ENCODE measurements around the gene GRAP2.
"Not testable (repeated sequence)": the region's sequence is repeated elsewhere in the genome, so short reads cannot be mapped to it uniquely, and the experiment has no call there.

Gene GRAP2

DNA sequence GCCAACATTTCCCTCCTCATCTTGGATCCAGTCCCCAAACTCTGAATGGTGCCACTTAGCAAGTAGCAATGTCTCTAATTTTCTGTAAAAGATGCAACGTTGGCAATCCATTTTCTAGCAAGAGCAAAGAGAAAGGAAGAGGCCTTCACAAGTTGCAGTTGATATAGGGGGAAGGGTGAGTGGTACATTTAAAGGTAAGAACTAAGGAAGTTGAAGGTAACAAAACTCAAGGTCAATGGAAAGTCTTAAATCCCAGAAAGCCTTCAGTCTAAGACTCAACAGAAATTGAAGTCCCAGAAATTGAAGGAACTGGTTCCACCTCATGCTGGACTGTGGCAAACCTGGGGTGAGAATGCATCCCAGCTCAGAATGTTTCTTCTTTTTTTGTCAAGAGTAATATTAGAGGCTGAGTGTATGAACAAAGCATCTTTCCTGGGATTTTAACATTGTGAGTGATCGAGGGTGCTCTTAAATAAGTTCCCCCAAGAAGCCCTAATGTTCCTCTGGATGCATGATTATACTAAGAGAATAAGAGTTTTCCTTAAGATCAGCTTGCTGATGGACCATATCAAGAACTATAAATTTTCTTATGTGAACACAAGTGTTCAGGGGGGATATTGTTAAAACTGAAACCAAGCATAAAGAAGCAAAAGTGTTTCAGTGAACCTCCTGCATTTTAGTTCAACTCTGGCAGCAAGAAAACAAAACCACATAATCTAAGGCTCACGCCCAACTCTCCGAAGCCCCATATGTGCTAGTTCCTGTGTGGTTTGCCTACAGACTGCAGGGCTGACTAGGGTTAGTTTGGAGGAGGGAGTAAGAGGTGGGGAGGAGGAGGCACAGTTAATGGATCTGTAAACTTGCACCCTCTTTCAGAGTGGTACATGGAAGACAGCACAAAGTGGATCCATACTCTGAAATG, at the start of gene GRAP2:
Gene GRAP2, plus strand, starts transcription at position 779 of the 922 bp plus-strand sequence. CDS start 46,023 bp downstream, outside the sequence.
- peak; percentile 50 for DNase-seq (ENCODE audit: low read depth, low spot score)

DNA sequence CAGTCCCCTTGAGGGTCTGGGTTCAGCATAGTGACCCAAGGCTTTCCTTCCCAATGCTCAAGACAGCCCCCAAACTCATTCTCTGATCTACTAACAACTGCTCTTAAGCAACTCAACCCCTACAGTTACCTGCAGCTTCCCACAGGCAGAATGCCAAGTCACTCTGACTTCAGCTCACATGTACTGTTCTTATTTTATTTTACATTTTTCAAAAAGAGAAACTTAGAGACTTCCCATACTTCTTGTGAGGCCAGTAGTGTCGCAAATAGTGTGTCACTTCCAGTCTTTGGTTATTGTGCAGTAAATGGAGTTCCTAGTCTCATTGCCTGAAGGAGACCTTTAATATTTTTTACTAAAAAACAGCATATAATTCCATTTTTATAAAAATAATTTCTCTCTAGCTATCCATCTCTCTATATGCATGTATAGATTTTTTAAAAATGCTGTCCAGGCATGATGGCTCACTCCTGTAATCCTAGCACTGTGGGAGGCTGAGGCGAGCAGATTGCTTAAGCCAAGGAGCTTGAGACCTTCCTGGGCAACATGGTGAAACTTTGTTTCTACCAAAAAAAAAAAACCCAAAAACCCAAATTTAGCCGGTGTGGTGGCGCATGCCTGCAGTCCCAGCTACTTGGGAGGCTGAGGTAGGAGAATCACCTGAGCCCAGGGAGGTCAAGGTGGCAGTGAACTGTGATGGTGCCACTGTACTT, 49.1 kb upstream of the GRAP2 start:
- DNase-seq (ENCODE audit: low read depth, low spot score) = no peak

DNA sequence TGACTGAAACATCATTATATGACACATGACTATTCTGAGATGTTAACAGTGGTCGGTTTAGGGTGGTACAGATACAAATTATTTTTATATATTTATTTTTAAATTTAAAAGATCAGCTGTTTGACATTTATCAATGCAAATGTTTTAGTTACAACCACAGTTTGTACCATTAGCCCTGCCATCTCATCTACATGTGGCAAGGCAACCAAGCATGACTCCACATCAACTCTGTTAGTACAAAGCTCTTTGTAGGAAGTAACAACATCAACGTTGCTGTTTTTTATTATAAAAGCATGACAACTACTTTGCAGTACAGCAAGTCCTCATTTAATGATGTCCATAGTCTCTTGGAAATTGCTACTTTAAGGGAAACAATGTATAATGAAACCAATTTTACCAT, 48.1 kb upstream of the GRAP2 start:
- no peak for DNase-seq (ENCODE audit: low read depth, low spot score)

DNA sequence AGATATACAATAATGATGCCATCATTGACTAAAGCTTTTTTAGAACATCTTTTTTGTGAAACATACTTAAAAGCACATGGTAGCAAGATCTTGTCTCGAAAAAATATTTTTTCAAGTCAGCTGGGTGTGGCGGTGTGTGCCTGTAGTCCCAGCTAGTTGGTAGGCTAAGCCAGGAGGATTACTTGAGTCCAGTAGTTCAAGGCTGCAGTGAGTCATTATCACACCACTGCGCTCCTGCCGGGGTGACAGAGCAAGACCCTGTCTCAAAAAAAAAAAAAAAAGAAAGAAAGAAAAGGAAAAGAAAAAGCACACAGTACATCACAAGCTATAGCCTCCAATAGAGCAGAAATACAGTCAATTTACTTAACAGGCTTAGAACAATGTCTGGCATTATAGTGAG, 44.3 kb upstream of the GRAP2 start:
- no peak for DNase-seq (ENCODE audit: low read depth, low spot score)

DNA sequence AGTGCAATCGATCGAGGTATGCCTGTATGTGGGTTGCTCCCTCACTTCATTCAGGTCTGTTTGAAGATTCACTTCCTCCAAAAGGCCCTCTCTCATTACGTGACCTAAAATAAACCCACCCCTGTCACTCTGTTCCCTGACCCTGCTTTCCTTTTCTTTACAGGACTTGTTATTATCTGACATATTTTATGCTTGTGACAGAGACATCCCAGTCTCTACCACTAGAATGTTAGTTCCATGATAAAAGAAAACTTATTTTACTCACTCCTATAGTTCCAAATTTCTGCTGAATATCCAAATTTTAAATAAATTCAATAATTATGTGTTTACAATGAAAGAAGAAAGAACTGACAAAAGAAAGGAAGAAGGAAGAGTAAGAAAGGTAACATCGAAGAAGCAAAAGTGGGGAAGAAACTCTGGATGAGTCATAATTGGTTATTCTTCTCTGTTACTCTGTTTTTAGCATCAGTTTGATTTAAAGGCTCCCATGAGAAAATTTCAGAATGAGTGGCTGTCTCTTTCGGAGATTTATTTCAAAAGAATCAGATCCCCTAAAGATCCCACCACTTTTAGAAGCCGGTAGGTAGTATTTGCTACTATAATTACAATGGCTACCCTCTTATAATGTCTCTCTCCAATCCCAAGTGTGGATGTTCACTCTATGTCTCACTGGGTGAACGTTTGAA, 40.8 kb upstream of the GRAP2 start:
- no peak for DNase-seq (ENCODE audit: low read depth, low spot score)

DNA sequence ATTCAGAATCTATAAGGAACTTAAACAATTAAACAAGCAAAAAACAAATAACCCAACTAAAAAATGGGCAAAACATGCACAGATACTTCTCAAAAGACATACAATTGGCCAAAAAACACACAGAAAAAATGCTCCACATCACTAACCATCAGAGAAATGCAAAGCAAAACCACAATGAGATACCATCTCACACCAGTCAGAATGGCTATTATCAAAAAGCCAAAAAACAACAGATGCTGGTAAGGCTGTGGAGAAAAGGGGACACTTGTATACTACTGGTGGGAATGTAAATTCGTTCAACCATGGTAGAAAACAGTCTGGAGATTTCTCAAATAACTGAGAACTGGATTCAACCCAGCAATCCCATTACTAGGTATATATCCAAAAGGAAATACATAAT, 32.1 kb upstream of the GRAP2 start:
- no peak for DNase-seq (ENCODE audit: low read depth, low spot score)

- not testable (repeated sequence) for DNase-seq (ENCODE audit: low read depth, low spot score)
Observed at GRCh38 chr22:39869797-39870196, 31.1 kb upstream of the GRAP2 start.

DNA sequence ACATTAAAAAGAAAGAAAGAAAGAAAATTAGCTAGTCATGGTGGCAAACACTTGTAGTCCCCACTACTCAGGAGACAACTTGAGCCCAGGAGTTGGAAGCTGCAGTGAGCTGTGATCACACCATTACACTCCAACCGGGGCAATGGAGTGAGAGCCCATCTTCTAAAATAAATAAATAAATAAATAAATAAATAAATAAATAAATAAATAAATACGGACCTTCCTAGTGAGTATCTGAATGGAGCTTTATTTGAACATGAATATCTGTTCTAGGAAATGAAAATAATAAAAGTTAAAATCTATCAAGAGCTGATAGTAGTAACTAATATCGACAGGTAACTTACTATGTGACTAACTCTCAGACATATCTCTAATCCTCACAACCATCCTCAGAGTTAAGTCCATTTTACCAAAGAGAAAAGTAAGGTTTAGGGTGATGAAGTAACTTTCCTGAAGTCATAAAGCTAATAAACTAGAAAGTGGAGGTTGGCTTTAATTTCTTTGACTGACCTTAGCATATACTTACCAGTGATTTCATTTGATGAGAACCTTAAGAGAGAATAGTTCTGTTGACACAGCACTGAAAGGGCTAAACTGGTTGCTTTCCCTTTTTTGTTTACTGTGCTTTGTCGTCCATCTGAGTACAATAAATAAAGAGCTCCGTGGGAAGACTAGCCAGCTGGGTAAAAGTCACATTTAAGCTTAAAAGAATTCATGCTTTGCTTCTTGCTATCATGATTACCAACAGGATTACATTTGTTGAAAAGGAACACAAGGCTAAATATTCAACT, 29.7 kb upstream of the GRAP2 start:
- no peak for DNase-seq (ENCODE audit: low read depth, low spot score)

- DNase-seq (ENCODE audit: low read depth, low spot score) = no peak
Observed at GRCh38 chr22:39872548-39872947, 28.3 kb upstream of the GRAP2 start.

- no peak for DNase-seq (ENCODE audit: low read depth, low spot score)
Observed at GRCh38 chr22:39873965-39874364, 26.9 kb upstream of the GRAP2 start.

DNA sequence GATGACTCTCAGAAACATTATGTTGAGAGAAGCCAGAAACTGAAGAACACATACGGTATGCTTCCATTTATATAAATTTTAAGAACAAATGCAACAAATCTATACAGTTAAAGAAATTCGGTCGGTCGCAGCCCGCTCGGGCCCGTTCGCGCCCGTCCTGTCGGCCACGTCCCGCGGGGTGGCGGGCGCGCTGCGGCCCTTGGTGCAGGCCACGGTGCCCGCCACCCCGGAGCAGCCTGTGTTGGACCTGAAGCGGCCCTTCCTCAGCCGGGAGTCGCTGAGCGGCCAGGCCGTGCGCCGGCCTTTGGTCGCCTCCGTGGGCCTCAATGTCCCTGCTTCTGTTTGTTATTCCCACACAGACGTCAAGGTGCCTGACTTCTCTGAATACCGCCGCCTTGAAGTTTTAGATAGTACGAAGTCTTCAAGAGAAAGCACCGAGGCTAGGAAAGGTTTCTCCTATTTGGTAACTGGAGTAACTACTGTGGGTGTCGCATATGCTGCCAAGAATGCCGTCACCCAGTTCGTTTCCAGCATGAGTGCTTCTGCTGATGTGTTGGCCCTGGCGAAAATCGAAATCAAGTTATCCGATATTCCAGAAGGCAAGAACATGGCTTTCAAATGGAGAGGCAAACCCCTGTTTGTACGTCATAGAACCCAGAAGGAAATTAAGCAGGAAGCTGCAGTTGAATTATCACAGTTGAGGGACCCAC, 25.6 kb upstream of the GRAP2 start:
- not testable (repeated sequence) for DNase-seq (ENCODE audit: low read depth, low spot score)

- DNase-seq (ENCODE audit: low read depth, low spot score) = no peak
Observed at GRCh38 chr22:39877079-39877845, 23.6 kb upstream of the GRAP2 start.

GRCh38 chr22:39880722-39881121, 20.2 kb upstream of the GRAP2 start:
- DNase-seq (ENCODE audit: low read depth, low spot score) = no peak

GRCh38 chr22:39883057-39883456, 17.8 kb upstream of the GRAP2 start:
- DNase-seq (ENCODE audit: low read depth, low spot score) = no peak

GRCh38 chr22:39889924-39890323, 11.0 kb upstream of the GRAP2 start:
- DNase-seq (ENCODE audit: low read depth, low spot score) = not testable (repeated sequence)

DNA sequence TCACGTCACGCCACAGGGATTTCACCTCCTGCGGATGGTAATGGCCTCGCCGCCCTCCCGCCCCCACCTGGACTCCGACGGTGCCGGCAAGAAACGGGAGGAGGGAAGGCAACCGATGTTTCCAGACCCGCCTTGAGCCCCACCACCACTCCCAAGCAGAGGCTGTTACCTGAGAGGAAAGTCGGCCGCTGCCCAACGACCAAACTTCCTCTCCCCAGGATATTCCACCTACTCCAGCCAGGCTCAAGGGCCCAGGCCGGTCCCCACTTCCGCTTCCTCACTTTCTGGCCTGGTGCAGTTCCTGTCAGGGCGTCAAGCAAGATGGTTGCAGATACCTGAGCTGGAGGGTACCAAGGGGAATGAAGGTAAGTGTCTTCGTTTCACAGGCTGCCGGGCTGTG, 7.4 kb upstream of the GRAP2 start, which contains the start of gene ENTHD1:
Gene ENTHD1, minus strand, starts transcription at position 235 of the 400 bp plus-strand sequence. CDS start 6,012 bp downstream, outside the sequence.
- no peak for DNase-seq (ENCODE audit: low read depth, low spot score)

DNA sequence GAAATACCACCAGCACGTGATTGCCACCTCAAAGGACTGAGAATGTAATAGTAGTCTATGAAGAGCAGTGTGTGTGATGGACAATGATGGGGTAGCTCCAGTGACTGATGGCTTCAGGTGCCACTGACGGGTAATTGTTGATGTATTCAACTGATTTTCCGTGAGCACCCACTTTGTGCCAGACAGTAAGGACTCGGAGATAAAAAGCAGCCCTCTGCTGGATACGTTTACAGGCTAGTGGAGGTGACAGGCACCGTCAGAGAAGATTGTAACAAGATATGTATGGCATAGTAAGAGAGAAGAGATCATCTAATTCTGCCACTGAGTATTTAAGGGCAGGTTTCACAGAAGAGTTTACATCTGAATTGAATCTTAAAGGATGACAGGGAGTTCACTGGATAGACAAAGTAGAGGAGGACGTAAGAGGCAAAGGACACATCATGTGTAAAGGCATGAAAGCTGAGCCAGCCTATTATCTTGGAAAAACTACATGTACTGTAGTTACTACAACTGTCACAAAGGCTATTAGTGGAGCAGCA, 6.3 kb upstream of the GRAP2 start:
- DNase-seq (ENCODE audit: low read depth, low spot score) = no peak

DNA sequence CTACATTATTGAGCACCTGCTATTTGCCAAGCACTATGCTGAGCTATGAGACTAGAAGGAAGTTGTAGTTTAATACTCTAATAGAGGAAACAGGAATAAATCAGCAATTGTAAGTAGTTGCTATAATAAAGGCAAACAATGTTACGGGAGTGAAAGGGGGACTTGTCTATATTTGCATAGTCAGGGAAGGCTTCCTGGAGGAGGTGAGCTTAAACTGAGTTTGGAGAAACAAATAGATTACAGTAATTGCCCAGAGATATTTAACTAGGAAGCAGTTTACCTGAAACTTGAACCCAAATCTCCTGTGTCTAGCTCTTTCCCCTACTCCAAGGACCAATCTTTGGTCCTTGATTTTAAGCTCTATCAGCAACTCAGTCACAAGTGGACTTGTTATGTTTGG, 5.2 kb upstream of the GRAP2 start:
- no peak for DNase-seq (ENCODE audit: low read depth, low spot score)

GRCh38 chr22:39896313-39896996, 4.4 kb upstream of the GRAP2 start:
- DNase-seq (ENCODE audit: low read depth, low spot score) = no peak

Measured in activated CD4-positive, CD25-positive, alpha-beta regulatory T cell treated with anti-CD3 and anti-CD28 coated beads, Interleukin-2, amount 50 U/mL, for 16 hours (primary cell).